Brain pericyte (primary cell): ENCODE measurements around the gene KRTAP10-9.
"Not testable (repeated sequence)": the region's sequence is repeated elsewhere in the genome, so short reads cannot be mapped to it uniquely, and the experiment has no call there.

Experiments
- DNase-seq: peaks from one replicate; pipeline ENCODE4 v3.0.0-alpha.2; 2012; ENCODE audit warnings: low read depth, low spot score

KRTAP10-9 gene

DNA sequence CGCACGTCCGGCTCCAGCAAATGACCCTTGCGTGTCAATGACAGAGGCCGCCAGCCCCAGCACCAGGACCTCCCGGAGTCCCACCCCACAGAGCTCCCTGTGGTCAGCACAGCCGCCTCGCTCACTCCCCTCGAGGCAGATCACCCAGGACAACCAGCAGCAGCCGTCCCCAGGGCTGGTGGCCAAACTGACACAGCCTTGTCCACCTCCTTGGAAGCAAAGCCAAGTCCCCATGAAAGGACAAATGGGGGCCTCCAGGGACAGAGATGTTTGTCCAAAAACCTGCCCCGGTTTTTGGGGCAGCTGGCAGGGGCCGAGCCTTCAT, 12.4 kb downstream of the KRTAP10-9 start:
- no peak for DNase-seq

GRCh38 chr21:44640761-44641160, 13.9 kb downstream of the KRTAP10-9 start:
- DNase-seq = no peak

DNA sequence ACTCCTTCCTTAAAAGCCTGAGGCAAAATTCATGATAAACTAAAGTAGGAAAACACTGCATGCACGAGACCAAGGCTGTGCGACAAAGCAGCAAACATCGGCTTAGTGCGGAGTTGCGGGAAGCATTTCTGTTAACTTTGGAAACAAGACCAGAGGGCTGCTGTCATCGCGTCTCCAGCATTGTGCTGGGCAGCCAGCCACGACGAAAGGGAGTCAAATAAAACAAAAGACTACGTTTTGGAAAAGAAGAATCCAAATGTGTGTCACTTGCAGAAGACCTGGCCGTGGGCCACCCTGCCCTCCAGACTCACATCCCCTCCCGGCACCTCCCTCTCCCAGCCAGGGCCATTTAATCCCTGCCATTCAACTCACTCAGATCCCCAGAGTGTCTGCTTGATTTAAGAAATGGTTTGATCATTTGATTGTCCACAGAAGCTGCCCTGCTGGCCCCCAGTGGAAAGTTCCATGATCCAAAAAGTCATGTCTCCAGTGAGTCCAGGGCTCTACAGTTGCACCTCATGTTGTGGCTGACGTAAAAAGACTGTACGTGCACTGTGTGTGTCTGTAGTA, 16.9 kb downstream of the KRTAP10-9 start:
- DNase-seq = no peak

GRCh38 chr21:44644878-44645277, 18.0 kb downstream of the KRTAP10-9 start:
- DNase-seq = no peak

- DNase-seq = not testable (repeated sequence)
Measured at GRCh38 chr21:44646366-44647221, 19.7 kb downstream of the KRTAP10-9 start, which contains the start of gene KRTAP10-11. Gene KRTAP10-11 (plus strand): TSS chr21:44646414. CDS start chr21:44646459, 45 bp downstream.

DNA sequence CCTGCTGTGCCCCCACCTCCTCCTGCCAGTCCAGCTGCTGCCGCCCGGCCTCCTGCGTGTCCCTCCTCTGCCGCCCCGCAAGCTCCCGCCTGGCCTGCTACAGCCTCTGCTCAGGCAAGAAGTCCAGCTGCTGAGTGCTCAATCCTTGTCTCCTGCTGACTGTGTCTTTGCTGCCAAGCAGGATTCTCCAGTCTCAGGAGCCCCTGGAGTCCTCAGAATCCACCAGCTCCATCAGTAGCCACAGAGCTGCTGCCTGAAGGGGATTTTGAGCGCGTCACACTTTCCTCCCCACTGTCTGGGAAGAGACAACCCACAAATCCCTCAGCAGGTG, 20.3 kb downstream of the KRTAP10-9 start:
- DNase-seq = no peak

GRCh38 chr21:44648557-44649311, 21.8 kb downstream of the KRTAP10-9 start:
- DNase-seq = no peak

- no peak for DNase-seq
Measured at GRCh38 chr21:44649521-44650100, 22.7 kb downstream of the KRTAP10-9 start.

GRCh38 chr21:44650265-44650972, 23.5 kb downstream of the KRTAP10-9 start:
- no peak for DNase-seq

DNA sequence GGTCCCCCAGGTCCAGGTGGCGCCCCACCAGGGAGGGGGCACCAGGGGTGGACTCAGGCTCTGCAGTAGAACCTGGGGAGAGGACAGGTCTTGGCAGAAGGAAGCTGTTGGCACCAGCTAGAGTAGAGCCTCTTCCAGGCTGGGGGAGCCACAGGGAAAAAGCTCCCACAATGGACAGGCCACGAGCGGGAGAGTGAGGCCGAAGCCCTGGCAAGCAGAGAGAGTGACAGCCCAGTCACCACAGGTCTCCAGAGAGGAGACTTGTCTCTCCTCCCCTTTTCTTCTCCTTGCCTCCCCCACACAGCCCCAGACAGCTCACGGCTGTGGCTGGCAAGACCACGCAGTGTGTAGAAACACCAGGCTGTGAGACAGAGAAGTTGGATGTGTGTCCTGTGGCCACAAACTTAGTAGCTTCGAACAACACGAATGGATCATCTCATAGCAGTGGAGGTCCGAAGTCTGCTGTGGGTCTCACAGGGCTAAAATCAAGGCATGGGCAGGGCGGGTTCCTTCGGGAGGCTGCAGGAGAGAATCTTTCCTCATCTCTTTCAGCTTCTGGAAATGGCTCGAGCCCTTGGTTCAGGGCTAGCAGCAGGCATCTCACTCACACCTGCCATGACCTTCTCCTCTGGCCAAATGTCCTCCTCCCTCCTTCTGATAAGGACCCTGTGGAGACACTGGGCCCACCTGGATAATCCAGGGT, 24.2 kb downstream of the KRTAP10-9 start:
- no peak for DNase-seq

GRCh38 chr21:44653123-44653522, 26.2 kb downstream of the KRTAP10-9 start:
- no peak for DNase-seq

DNA sequence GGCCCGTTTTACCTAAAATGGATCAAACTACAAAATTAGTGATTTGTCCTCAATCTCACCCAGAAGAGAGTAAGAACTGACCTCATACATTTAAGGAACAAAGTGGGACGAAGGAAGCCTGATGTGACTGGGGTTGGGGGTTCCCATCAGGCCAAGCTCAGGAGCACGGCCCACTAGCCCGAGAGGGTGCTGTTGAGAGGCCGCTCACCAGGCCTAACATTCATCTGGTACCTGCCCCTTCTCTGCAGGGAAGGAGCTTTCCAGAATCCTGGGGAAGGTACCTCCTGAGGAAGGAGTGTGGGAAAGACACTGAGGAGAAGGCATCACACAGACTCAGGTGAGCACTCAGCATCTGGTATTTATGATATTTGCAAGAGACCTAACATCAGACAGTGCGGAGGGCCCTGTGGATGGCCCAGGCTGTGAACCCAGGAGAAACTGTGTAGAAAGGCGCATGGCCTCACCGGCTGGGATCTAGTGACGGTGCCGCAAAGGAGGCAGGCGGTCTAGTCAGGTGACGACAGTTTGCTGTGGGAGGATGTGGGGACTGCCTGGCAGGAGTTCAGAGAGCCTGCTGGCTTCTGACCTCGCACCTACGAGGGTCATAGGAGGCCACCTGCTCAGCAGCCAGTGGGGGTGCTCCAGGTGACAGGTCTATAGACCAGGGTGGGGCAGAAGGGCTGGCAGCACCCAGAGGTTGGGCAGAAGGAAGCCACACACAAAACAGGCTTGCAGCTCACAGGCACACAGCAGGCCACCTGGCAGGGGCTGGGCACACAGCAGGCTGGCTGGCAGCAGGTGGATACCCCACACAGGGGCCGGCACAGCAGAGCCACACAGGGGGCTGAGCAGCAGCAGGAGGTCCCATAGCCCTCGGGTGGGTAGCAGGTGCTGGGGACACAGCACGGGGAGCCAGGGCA, 27.0 kb downstream of the KRTAP10-9 start:
- DNase-seq = no peak

- no peak for DNase-seq
Measured at GRCh38 chr21:44654576-44655175, 27.8 kb downstream of the KRTAP10-9 start, which contains the start of gene KRTAP12-4. Gene KRTAP12-4 (minus strand): TSS chr21:44654659. CDS start chr21:44654614, 45 bp downstream.

GRCh38 chr21:44656868-44657267, 30.0 kb downstream of the KRTAP10-9 start:
- no peak for DNase-seq

GRCh38 chr21:44657635-44658540, 31.0 kb downstream of the KRTAP10-9 start, which contains the start of gene KRTAP12-3:
Gene KRTAP12-3 (plus strand): TSS chr21:44657932. CDS start chr21:44657980, 48 bp downstream.
- DNase-seq = no peak

GRCh38 chr21:44658541-44658910, 31.6 kb downstream of the KRTAP10-9 start:
- no peak for DNase-seq

DNA sequence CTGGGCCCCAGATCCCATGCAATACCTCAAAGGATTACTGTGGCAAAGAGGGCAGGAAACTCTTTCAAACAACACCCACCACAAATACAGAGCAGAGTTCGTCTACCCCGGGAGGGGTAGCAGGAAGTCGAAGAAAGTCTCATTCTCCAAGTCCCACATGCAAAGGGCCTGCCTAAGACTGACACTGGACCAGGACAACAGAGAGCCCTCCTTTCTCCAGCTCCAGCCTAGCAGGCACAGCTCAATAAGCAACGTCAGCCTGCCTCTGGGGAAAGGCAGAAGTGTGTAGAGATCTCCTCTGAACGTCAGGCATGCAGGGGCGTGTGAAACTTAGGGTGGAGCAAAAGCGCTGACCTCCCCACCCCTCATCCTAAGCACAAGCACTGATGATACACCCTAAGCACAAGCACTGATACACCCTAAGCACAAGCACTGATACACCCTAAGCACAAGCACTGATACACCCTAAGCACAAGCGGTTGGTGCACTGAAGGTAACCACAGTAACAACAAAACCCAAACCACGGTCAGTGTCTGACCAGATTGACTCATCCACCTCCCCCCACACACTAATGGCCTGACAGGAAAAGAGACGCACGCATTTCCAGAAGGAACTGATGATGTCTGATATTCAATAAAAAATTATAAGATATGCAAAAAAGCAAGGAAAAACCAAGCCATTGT, 32.2 kb downstream of the KRTAP10-9 start:
- no peak for DNase-seq

DNA sequence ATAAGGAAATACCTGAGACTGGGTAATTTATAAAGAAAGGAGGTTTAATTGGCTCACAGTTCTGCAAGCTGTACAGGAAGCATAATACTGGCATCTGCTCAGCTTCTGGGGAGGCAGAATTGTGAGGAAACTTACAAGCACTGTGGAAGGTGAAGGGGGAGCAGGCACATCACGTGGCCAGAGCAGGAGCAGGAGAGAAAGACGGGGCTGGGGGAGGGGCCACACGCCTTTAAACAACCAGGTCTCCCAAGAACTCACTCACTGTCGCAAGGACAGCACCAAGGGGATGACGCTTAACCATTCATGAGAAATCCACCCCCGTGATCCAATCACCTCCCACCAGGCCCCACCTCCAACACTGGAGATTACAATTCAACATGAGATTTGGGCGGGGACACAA, 34.7 kb downstream of the KRTAP10-9 start:
- DNase-seq = not testable (repeated sequence)
